HepG2 (cell line): ENCODE data around the gene NRP1. TPM values are rescaled to one million over a fixed set of nuclear protein-coding genes. Genes with fewer than 3 reads are reported as not detected.

ENCODE experiments used
- ATAC-seq: fragments of 200-7000 bp; cut with Tn5 transposase; 3 replicates; pipeline ENCODE4 v1.9.1; 2020; ENCODE audit warnings: mild to moderate bottlenecking, moderate library complexity
- BruUV-seq: library from RNA; stranded (reverse); fragments of 400-500 nt; replicated peaks from 2 replicates; lab custom pipeline; 2021; lab: Mats Ljungman, UMichigan
- CTCF ChIA-PET: fragments of 300-600 bp; formaldehyde crosslinking; extraction: SDS; loops from one replicate; lab custom pipeline; 2021; ENCODE audit warnings: low total read pairs, inconsistent platforms, low intra/inter-chr PET ratio; lab: Yijun Ruan, JAX
- POLR2A ChIA-PET: fragments of 350-600 bp; sonication (Branson Sonifier 250); formaldehyde crosslinking; loops from one replicate; lab custom pipeline; 2020; ENCODE audit warnings: antibody characterized with exemption, inconsistent platforms; lab: Yijun Ruan, JAX
- DNase-seq: peaks from one replicate; pipeline ENCODE4 v3.0.0-alpha.2; 2015; ENCODE audit warnings: low spot score
- FAIRE-seq: peaks from 3 replicates; lab custom pipeline; 2011; peaks lifted over from hg19 to GRCh38; lab: Jason Lieb, UNC
- H2AFZ ChIP-seq: one replicate; pipeline ENCODE4 v1.6.1; 2011; ENCODE audit warnings: low read length, inconsistent platforms
- H3K27ac ChIP-seq: fragments of 300-600 bp; 3 replicates; pipeline ENCODE4 v1.8.0; 2011; ENCODE audit warnings: mixed run types, mild to moderate bottlenecking, mixed read lengths, low read length, inconsistent platforms; ENCODE audit not compliant: insufficient read depth; ENCODE audit errors: extremely low read length
- H3K27me3 ChIP-seq, 2 experiments: fragments of 200-600 bp in 1 of 2; 2 replicates in 1 of 2; 3 replicates in 1 of 2; pipeline versions ENCODE4 v1.6.0 to v1.8.0; 2011; ENCODE audit warnings: low read length in 2 of 2, mild to moderate bottlenecking in 2 of 2, moderate library complexity in 2 of 2, inconsistent platforms in 1 of 2; ENCODE audit not compliant: insufficient read depth in 2 of 2, control insufficient read depth in 1 of 2
- H3K36me3 ChIP-seq, 2 experiments: fragments of 200-600 bp in 1 of 2; replicated peaks in 1 of 2; 2 replicates in 1 of 2; 3 replicates in 1 of 2; pipeline versions ENCODE4 v1.5.1 to v1.8.0; 2011; ENCODE audit warnings: low read length in 2 of 2, inconsistent platforms in 1 of 2; ENCODE audit not compliant: insufficient read depth in 2 of 2, control insufficient read depth in 1 of 2
- H3K4me1 ChIP-seq: 2 replicates; pipeline ENCODE4 v1.5.1; 2012; ENCODE audit warnings: low read length, inconsistent platforms; ENCODE audit not compliant: insufficient read depth
- H3K4me2 ChIP-seq: 2 replicates; pipeline ENCODE4 v1.6.0; 2011; ENCODE audit warnings: low read depth, low read length, inconsistent platforms
- H3K4me3 ChIP-seq, 3 experiments: fragments of 200-600 bp in 1 of 3; sonication (generic), shearing (Covaris generic) in 1 of 3; replicated peaks in 1 of 3; 2 replicates each; pipeline ENCODE4 v1.5.1; 2011 to 2016; ENCODE audit warnings: low read length in 3 of 3, inconsistent platforms in 2 of 3, low read depth in 2 of 3, mild to moderate bottlenecking in 2 of 3, control low read depth in 1 of 3, mixed read lengths in 1 of 3; ENCODE audit not compliant: insufficient read depth in 1 of 3
- H3K79me2 ChIP-seq: one replicate; pipeline ENCODE4 v1.6.1; 2011; ENCODE audit warnings: low read length, inconsistent platforms; ENCODE audit not compliant: insufficient read depth
- H3K9ac ChIP-seq: 2 replicates; pipeline ENCODE4 v1.6.0; 2011; ENCODE audit warnings: mild to moderate bottlenecking, low read depth, low read length, inconsistent platforms; ENCODE audit not compliant: insufficient read depth
- H3K9me3 ChIP-seq: 2 replicates; pipeline ENCODE4 v1.5.1; 2012; ENCODE audit warnings: mild to moderate bottlenecking, low read length
- H4K20me1 ChIP-seq: 2 replicates; pipeline ENCODE4 v1.6.0; 2011; ENCODE audit warnings: inconsistent platforms, mild to moderate bottlenecking, low read length, moderate library complexity; ENCODE audit not compliant: insufficient read depth
- FOXA1 ChIP-seq, 2 experiments: fragments of 450-650 bp in 1 of 2; sonication (generic) in 1 of 2; formaldehyde crosslinking in 1 of 2; IDR thresholded peaks; 2 replicates each; pipeline versions ENCODE4 v1.4.0 to v1.6.1; 2016 to 2020; ENCODE audit warnings: missing genetic modification reagents in 1 of 2
- GATAD2A ChIP-seq: IDR thresholded peaks from 2 replicates; pipeline ENCODE4 v1.6.1; 2016
- HNF1B ChIP-seq: sonication (generic); formaldehyde crosslinking; IDR thresholded peaks from 2 replicates; pipeline ENCODE4 v1.5.1; 2020; ENCODE audit warnings: mild to moderate bottlenecking, moderate library complexity, missing genetic modification reagents
- JUNB ChIP-seq: sonication (generic); formaldehyde crosslinking; IDR thresholded peaks from 2 replicates; pipeline ENCODE4 v1.8.0; 2022; ENCODE audit warnings: missing genetic modification reagents, mild to moderate bottlenecking, borderline replicate concordance
- MAX ChIP-seq: IDR thresholded peaks from 2 replicates; pipeline ENCODE4 v1.6.1; 2012; ENCODE audit warnings: inconsistent platforms
- MXD1 ChIP-seq: sonication (generic); formaldehyde crosslinking; IDR thresholded peaks from 2 replicates; pipeline ENCODE4 v1.4.0; 2020; ENCODE audit warnings: mild to moderate bottlenecking, missing genetic modification reagents
- NR2F1 ChIP-seq, 2 experiments: fragments of 450-650 bp in 1 of 2; formaldehyde crosslinking in 1 of 2; IDR thresholded peaks; 2 replicates each; pipeline versions ENCODE4 v1.5.0 to v1.6.1; 2016 to 2020; ENCODE audit warnings: mild to moderate bottlenecking in 1 of 2, missing compliant biosample characterization in 1 of 2, missing genetic modification reagents in 1 of 2, moderate library complexity in 1 of 2
- PHF20 ChIP-seq: sonication (generic); formaldehyde crosslinking; IDR thresholded peaks from 2 replicates; pipeline ENCODE4 v1.5.0; 2020; ENCODE audit warnings: mild to moderate bottlenecking, missing genetic modification reagents
- SMAD3 ChIP-seq: sonication (generic); formaldehyde crosslinking; IDR thresholded peaks from 2 replicates; pipeline ENCODE4 v1.4.0; 2020; ENCODE audit warnings: missing genetic modification reagents
- ZNF292 ChIP-seq: sonication (generic); formaldehyde crosslinking; IDR thresholded peaks from 2 replicates; pipeline ENCODE4 v1.8.1; 2022; ENCODE audit warnings: mild to moderate bottlenecking, low read depth, missing genetic modification reagents, borderline replicate concordance
- ZNF562 ChIP-seq: sonication (generic); formaldehyde crosslinking; IDR thresholded peaks from 2 replicates; pipeline ENCODE4 v1.8.0; 2022; ENCODE audit warnings: missing genetic modification reagents, borderline replicate concordance
- WGBS: methylation state at CpG from one replicate; pipeline ENCODE4 v1.1.6; 2017; ENCODE audit warnings: low lambda C conversion rate; 5-methylcytosine and 5-hydroxymethylcytosine counted together
- in situ Hi-C: cut with HindIII; loops from 2 replicates; pipeline ENCODE4 v1.10.0; 2017; ENCODE audit warnings: low pct_unique_long_range_greater_than_20kb; ENCODE audit not compliant: extremely low pct_ligation_motif_present
- intact Hi-C: fragments of 100-400 bp; cut with micrococcal nuclease; formaldehyde crosslinking; loops from one replicate; pipeline ENCODE4 v1.10.0; 2022; ENCODE audit not compliant: unreplicated experiment
- polyA plus RNA-seq, 8 experiments: library from polyadenylated mRNA; depleted of rRNA in 3 of 8; stranded (reverse) in 7 of 8; unstranded in 1 of 8; fragments of >200 nt; fragmentation: Illumina TruSeq in 4 of 8; extraction: Trizol in 4 of 8; gene quantifications; 2 replicates each; pipeline versions ENCODE4 v1.2.1 to v1.2.3, GENCODE V29; 2011 to 2016; ENCODE audit warnings: low read depth in 4 of 8, missing spikeins in 1 of 8, mixed read lengths in 1 of 8; ENCODE audit not compliant: insufficient read depth in 1 of 8
- total RNA-seq, 5 experiments: library from RNA; depleted of rRNA; stranded (reverse); fragments of >200 nt; fragmentation: Illumina TruSeq; extraction: Trizol; gene quantifications; 2 replicates each; pipeline ENCODE4 v1.2.3, GENCODE V29; 2016; ENCODE audit warnings: low read depth in 1 of 5
- TF ChIP-seq, protein P1 (sequence below): sonication (generic); formaldehyde crosslinking; IDR thresholded peaks from 2 replicates; pipeline ENCODE4 v1.8.0; 2022; ENCODE audit warnings: missing genetic modification reagents, mild to moderate bottlenecking, inconsistent platforms, borderline replicate concordance

Gene NRP1
- total and polyA plus RNA-seq, 2 of the 13 experiments (the other 11 are each of a cell fraction or from before 2014, with no cell fraction given), result 5.3 to 5.8 TPM

DNA sequence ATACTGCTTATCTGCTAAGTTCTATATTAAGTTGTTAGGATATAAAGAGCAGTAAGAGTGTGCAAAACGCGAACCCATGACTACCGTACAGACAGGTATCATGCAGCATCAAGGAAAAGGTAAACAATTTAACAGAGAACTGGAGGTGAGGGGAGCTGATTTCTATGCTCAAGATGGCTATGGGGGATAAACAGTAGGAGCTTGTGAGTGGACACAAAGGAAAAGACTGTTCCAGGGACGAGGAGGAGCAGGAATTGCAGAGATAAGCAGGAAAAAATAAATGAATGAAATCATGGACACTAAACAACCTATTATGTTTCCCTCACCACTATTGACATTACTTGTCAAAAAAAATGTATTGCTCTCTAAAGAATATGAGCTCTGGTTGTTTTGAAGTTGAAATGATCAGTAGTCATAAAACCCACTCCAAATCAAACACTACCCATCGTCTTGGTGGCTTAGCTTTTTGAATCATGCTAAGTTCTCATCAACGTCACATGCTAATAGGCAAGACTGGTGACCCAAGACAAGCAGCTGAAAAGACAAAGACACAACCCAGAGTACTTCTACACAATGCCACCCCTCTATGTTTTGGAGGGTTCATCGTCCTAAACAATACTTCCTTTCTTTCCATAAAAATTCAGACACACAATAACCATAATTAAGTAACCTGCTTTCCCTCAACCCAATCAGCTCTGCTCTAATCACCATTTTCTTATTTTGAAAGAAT lies 102.7 kb downstream of the NRP1 start:
- no TSS peak for BruUV-seq
- 94% methylated on average over 7 of the region's 7 CpGs for WGBS
- TF ChIP-seq MAX, result no peak
- TF ChIP-seq GATAD2A (CRISPR knock-in tag), result no peak
- no peak for TF ChIP-seq PHF20 (CRISPR knock-in tag)
- TF ChIP-seq, all 625 proteins: peak for 0
- H4K20me1 ChIP-seq, result no peaks in the 10 kb centered on the region
- H3K4me3 ChIP-seq, result no peak overlapping the region
- H3K4me2 ChIP-seq, result no peak overlapping the region
- in situ Hi-C loops, result no loop called here
- intact Hi-C loops, result no loop called here
- CTCF ChIA-PET, result no interaction called here
- no peak overlapping the region for H3K9ac ChIP-seq
- H3K27ac ChIP-seq, result no peak overlapping the region
- FAIRE-seq, result no peak
- no peaks in the 10 kb centered on the region for H3K9me3 ChIP-seq
- no peak for ATAC-seq
- H3K27me3 ChIP-seq, result no peaks in the 10 kb centered on the region
- H3K4me1 ChIP-seq, result no peaks in the 10 kb centered on the region
- no peak overlapping the region for H2AFZ ChIP-seq
- H3K36me3 ChIP-seq, result no peaks in the 10 kb centered on the region
- H3K79me2 ChIP-seq, result no peaks in the 10 kb centered on the region
- no peak for DNase-seq
- POLR2A ChIA-PET, result no interaction called here

DNA sequence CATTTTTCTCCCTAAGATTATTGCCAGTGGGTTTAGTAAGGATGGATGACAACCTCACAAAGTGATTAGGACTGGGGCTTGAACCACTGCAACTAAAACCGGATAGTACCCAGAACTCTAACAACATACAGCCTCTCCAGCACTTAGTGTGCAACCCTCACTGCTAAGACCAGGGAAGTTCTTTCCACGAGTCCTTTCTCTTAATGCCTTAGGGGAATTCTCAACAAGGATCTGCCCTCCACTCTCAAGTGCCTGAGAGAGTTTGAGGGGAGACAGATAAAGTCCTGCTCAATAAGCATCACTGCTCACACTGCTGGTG lies 104.6 kb downstream of the NRP1 start:
- CTCF ChIA-PET, result no interaction called here
- in situ Hi-C loops (no loop called here), intact Hi-C loops (no loop called here)
- H3K4me2 ChIP-seq, result no peak overlapping the region
- peaks cover 0 to 2% of the 10 kb centered on the region in 2 experiments; a peak in 2 of 5 replicates for H3K36me3 ChIP-seq
- H3K4me1 ChIP-seq, result no peaks in the 10 kb centered on the region
- H2AFZ ChIP-seq, result no peak overlapping the region
- WGBS, result 90% methylated on average over 2 of the region's 2 CpGs
- H3K4me3 ChIP-seq, result no peak overlapping the region
- H3K27me3 ChIP-seq, result no peaks in the 10 kb centered on the region
- no peak overlapping the region for H3K9ac ChIP-seq
- no peak overlapping the region for H3K27ac ChIP-seq
- no TSS peak for BruUV-seq
- no peaks in the 10 kb centered on the region for H3K79me2 ChIP-seq
- FAIRE-seq (no peak), DNase-seq (no peak), ATAC-seq (no peak)
- no peaks in the 10 kb centered on the region for H3K9me3 ChIP-seq
- TF ChIP-seq NR2F1 (CRISPR knock-in tag; IDR thresholded peaks at IDR 0.05), result no peak
- no peak for TF ChIP-seq HNF1B (CRISPR knock-in tag)
- TF ChIP-seq SMAD3 (CRISPR knock-in tag), result no peak
- TF ChIP-seq FOXA1 (IDR thresholded peaks at IDR 0.05), result no peak
- TF ChIP-seq FOXA1 (CRISPR knock-in tag; IDR thresholded peaks at IDR 0.05), result no peak
- TF ChIP-seq ZNF562 (CRISPR knock-in tag), result no peak
- TF ChIP-seq, protein P1, sequence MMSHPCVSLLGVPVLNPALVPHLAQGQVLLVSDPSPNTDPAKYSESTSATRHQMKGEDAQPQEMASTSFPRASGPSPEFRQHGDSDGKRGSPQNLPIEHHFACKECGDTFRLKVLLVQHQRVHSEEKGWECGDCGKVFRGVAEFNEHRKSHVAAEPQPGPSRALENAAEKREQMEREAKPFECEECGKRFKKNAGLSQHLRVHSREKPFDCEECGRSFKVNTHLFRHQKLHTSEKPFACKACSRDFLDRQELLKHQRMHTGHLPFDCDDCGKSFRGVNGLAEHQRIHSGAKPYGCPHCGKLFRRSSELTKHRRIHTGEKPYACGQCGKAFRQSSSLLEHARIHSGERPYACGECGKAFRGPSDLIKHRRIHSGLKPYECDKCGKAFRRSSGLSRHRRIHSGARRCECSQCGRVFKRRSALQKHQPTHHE (CRISPR knock-in tag), result no peak
- TF ChIP-seq MXD1 (CRISPR knock-in tag), result no peak
- no peak for TF ChIP-seq JUNB
- no peak for TF ChIP-seq ZNF292 (CRISPR knock-in tag)
- H4K20me1 ChIP-seq, result no peaks in the 10 kb centered on the region
- POLR2A ChIA-PET, result no interaction called here
